Measurements from ENCODE around the gene CRY2. TPM values are rescaled to one million over a fixed set of nuclear protein-coding genes. Genes with fewer than 3 reads are reported as not detected.

Gene CRY2
- total RNA-seq, 2 donors from 2014 or later, result 18.5 to 30.2 TPM

GRCh38 chr11:45913514-45913913 lies 66.2 kb downstream of the CRY2 start:
- Histone ChIP-seq H3K4me1 (no peaks in the 10 kb centered on the region), H3K36me3 (peaks cover 18% of the 10 kb centered on the region), H3K9ac (ENCODE audit: low read depth in 2 of 2, low read length in 2 of 2) (no peak overlapping the region), H3K9me3 (no peaks in the 10 kb centered on the region), H3K27ac (no peak overlapping the region), H3K27me3 (no peaks in the 10 kb centered on the region), H3K4me3 (no peak overlapping the region)
- intact Hi-C loops (cut with DNase I), result no loop called here
- TF ChIP-seq CTCF (IDR thresholded peaks at IDR 0.05), result no peak
- DNase-seq, result no peak

GRCh38 chr11:45913942-45914635 lies 66.8 kb downstream of the CRY2 start:
- Histone ChIP-seq H3K36me3 (peaks cover 18% of the 10 kb centered on the region), H3K9ac (ENCODE audit: low read depth in 2 of 2, low read length in 2 of 2) (no peak overlapping the region), H3K4me1 (no peaks in the 10 kb centered on the region), H3K27me3 (no peaks in the 10 kb centered on the region), H3K9me3 (no peaks in the 10 kb centered on the region), H3K4me3 (no peak overlapping the region), H3K27ac (no peak overlapping the region)
- DNase-seq, result no peak
- intact Hi-C loops (cut with DNase I), result no loop called here
- TF ChIP-seq CTCF (IDR thresholded peaks at IDR 0.05), result no peak

- no peak for DNase-seq
- no peak for TF ChIP-seq CTCF (IDR thresholded peaks at IDR 0.05)
- H3K27ac ChIP-seq, result no peak overlapping the region
- no peaks in the 10 kb centered on the region for H3K4me1 ChIP-seq
- H3K9ac ChIP-seq (ENCODE audit: low read depth in 2 of 2, low read length in 2 of 2), result no peak overlapping the region
- H3K4me3 ChIP-seq, result no peak overlapping the region
- intact Hi-C loops (cut with DNase I), result no loop called here
- no peaks in the 10 kb centered on the region for H3K9me3 ChIP-seq
- peaks cover 18% of the 10 kb centered on the region for H3K36me3 ChIP-seq
- no peaks in the 10 kb centered on the region for H3K27me3 ChIP-seq
Measured at GRCh38 chr11:45915446-45915845, 68.2 kb downstream of the CRY2 start.

GRCh38 chr11:45917286-45917622 lies 70.0 kb downstream of the CRY2 start:
- TF ChIP-seq CTCF (IDR thresholded peaks at IDR 0.05), result no peak
- no peak for DNase-seq
- H3K4me1 ChIP-seq, result peaks cover 5% of the 10 kb centered on the region
- no peaks in the 10 kb centered on the region for H3K9me3 ChIP-seq
- H3K27me3 ChIP-seq, result peaks cover 6% of the 10 kb centered on the region
- peak overlapping the region; percentile 81 for H3K27ac ChIP-seq
- H3K4me3 ChIP-seq, result peak overlapping the region; percentile 95
- H3K36me3 ChIP-seq, result peaks cover 18% of the 10 kb centered on the region
- peak overlapping the region; percentile 74 to 94 for H3K9ac ChIP-seq (ENCODE audit: low read depth in 2 of 2, low read length in 2 of 2)
- intact Hi-C loops (cut with DNase I), result no loop called here

- H3K4me1 ChIP-seq, result peaks cover 5% of the 10 kb centered on the region
- H3K36me3 ChIP-seq, result peaks cover 18% of the 10 kb centered on the region
- intact Hi-C loops (cut with DNase I), result no loop called here
Measured at GRCh38 chr11:45917623-45918330, 70.5 kb downstream of the CRY2 start, which contains the start of gene PEX16. Gene PEX16 (minus strand): TSS chr11:45917877. CDS start chr11:45917811, 66 bp downstream.

More at GRCh38 chr11:45917623-45918330, 70.5 kb downstream of the CRY2 start, which contains the start of gene PEX16:
- Histone ChIP-seq H3K4me3 (peak within 1 kb of the TSS; percentile 95), H3K9me3 (no peaks in the 10 kb centered on the region), H3K9ac (ENCODE audit: low read depth in 2 of 2, low read length in 2 of 2) (peak within 1 kb of the TSS; percentile 80 to 94), H3K27ac (peak within 1 kb of the TSS; percentile 81), H3K27me3 (peaks cover 11% of the 10 kb centered on the region)
- no peak for TF ChIP-seq CTCF (IDR thresholded peaks at IDR 0.05)
- peak; percentile 97 for DNase-seq
